Activated CD4-positive, alpha-beta T cell treated with anti-CD3 and anti-CD28 coated beads, Interleukin-2, Interleukin-6, amounts not matched to agents 100 ng/mL and 50 ng/mL, durations not matched to agents 16 hours and 8 hours (primary cell): ENCODE data around the gene P2RY14.

Experiments used
- DNase-seq: peaks from one replicate; pipeline ENCODE4 v3.0.0-alpha.2; 2020

Gene P2RY14

GRCh38 chr3:151300539-151300938 is 22.2 kb upstream of the P2RY14 start:
- DNase-seq, result no peak

- no peak for DNase-seq
These were observed 20.7 kb upstream of the P2RY14 start for GRCh38 chr3:151299006-151299405.

- no peak for DNase-seq
These were observed 19.1 kb upstream of the P2RY14 start for GRCh38 chr3:151297429-151297828.

- DNase-seq, result no peak
These were observed 17.9 kb upstream of the P2RY14 start for GRCh38 chr3:151296226-151296625.

GRCh38 chr3:151293127-151293526 is 14.8 kb upstream of the P2RY14 start:
- no peak for DNase-seq

- DNase-seq, result no peak
These were observed 12.3 kb upstream of the P2RY14 start for GRCh38 chr3:151290673-151291072.

- DNase-seq, result no peak
These were observed 11.1 kb upstream of the P2RY14 start for GRCh38 chr3:151289445-151289844.

GRCh38 chr3:151285940-151286339 is 7.6 kb upstream of the P2RY14 start:
- no peak for DNase-seq

GRCh38 chr3:151283907-151284461 is 5.6 kb upstream of the P2RY14 start:
- peak; percentile 60 for DNase-seq

GRCh38 chr3:151283387-151283786 is 5.0 kb upstream of the P2RY14 start:
- DNase-seq, result no peak

GRCh38 chr3:151282921-151283320 is 4.6 kb upstream of the P2RY14 start:
- peak; percentile 71 for DNase-seq

- no peak for DNase-seq
These were observed 3.5 kb upstream of the P2RY14 start for GRCh38 chr3:151281671-151282324.

GRCh38 chr3:151276687-151277042 is 1.7 kb downstream of the P2RY14 start:
- peak; percentile 32 for DNase-seq

GRCh38 chr3:151276038-151276686 is 2.2 kb downstream of the P2RY14 start:
- no peak for DNase-seq

- DNase-seq, result no peak
These were observed 3.3 kb downstream of the P2RY14 start for GRCh38 chr3:151275091-151275490.

GRCh38 chr3:151269631-151270030 is 8.7 kb downstream of the P2RY14 start:
- no peak for DNase-seq

GRCh38 chr3:151268267-151269235 is 9.8 kb downstream of the P2RY14 start:
- DNase-seq, result peak; percentile 53

- DNase-seq, result no peak
These were observed 11.3 kb downstream of the P2RY14 start for GRCh38 chr3:151267066-151267465.

- no peak for DNase-seq
These were observed 12.5 kb downstream of the P2RY14 start for GRCh38 chr3:151265866-151266265.

GRCh38 chr3:151265166-151265565 is 13.2 kb downstream of the P2RY14 start:
- no peak for DNase-seq

GRCh38 chr3:151264605-151265004 is 13.7 kb downstream of the P2RY14 start:
- DNase-seq, result no peak

GRCh38 chr3:151262871-151263525 is 15.3 kb downstream of the P2RY14 start:
- no peak for DNase-seq

GRCh38 chr3:151259664-151260063 is 18.7 kb downstream of the P2RY14 start:
- no peak for DNase-seq
